Renal cortical epithelial cell (primary cell): ENCODE data around the gene CPAMD8. TPM values are rescaled to one million over a fixed set of nuclear protein-coding genes. Genes with fewer than 3 reads are reported as not detected.

Experiments used
- DNase-seq: peaks from one replicate; pipeline ENCODE4 v3.0.0-alpha.2; 2011; ENCODE audit warnings: low read depth
- total RNA-seq: library from RNA; depleted of rRNA; stranded (reverse); fragments of >200 nt; gene quantifications from 2 replicates; pipeline ENCODE4 v1.2.3, GENCODE V29; 2014

CPAMD8 gene
- total RNA-seq, 1 donor from 2014 or later, result 3.9 TPM

GRCh38 chr19:16920816-16921529 lies 105.6 kb downstream of the CPAMD8 start:
- DNase-seq, result no peak

GRCh38 chr19:16919496-16919895 lies 107.1 kb downstream of the CPAMD8 start:
- DNase-seq, result no peak

- DNase-seq, result no peak
These were observed 109.2 kb downstream of the CPAMD8 start for GRCh38 chr19:16917401-16917800.

- no peak for DNase-seq
These were observed 110.9 kb downstream of the CPAMD8 start for GRCh38 chr19:16915734-16916133.

GRCh38 chr19:16915135-16915534 lies 111.5 kb downstream of the CPAMD8 start:
- DNase-seq, result no peak

- DNase-seq, result no peak
These were observed 112.2 kb downstream of the CPAMD8 start for GRCh38 chr19:16914421-16914820.

GRCh38 chr19:16912780-16913179 lies 113.8 kb downstream of the CPAMD8 start:
- DNase-seq, result no peak

- DNase-seq, result no peak
These were observed 115.6 kb downstream of the CPAMD8 start for GRCh38 chr19:16911046-16911445.

- no peak for DNase-seq
These were observed 117.9 kb downstream of the CPAMD8 start for GRCh38 chr19:16908759-16909158.

- DNase-seq, result no peak
These were observed 122.0 kb downstream of the CPAMD8 start for GRCh38 chr19:16904599-16904998.

GRCh38 chr19:16903347-16903746 lies 123.3 kb downstream of the CPAMD8 start:
- no peak for DNase-seq

- no peak for DNase-seq
These were observed 124.1 kb downstream of the CPAMD8 start for GRCh38 chr19:16902545-16902944.

GRCh38 chr19:16901491-16902175 lies 125.0 kb downstream of the CPAMD8 start:
- no peak for DNase-seq

- DNase-seq, result no peak
These were observed 127.0 kb downstream of the CPAMD8 start for GRCh38 chr19:16899566-16900075.

- peak; percentile 36 for DNase-seq
These were observed 128.1 kb downstream of the CPAMD8 start for GRCh38 chr19:16898361-16899015.

GRCh38 chr19:16897856-16898161 lies 128.8 kb downstream of the CPAMD8 start:
- no peak for DNase-seq

- DNase-seq, result peak; percentile 84
These were observed 129.4 kb downstream of the CPAMD8 start for GRCh38 chr19:16897029-16897855.

GRCh38 chr19:16896146-16897028 lies 130.2 kb downstream of the CPAMD8 start:
- DNase-seq, result no peak

- no peak for DNase-seq
These were observed 131.0 kb downstream of the CPAMD8 start for GRCh38 chr19:16895467-16896145.

- no peak for DNase-seq
These were observed 132.5 kb downstream of the CPAMD8 start for GRCh38 chr19:16894080-16894479.

- no peak for DNase-seq
These were observed 133.0 kb downstream of the CPAMD8 start for GRCh38 chr19:16893686-16893989.
